Natural killer cell (primary cell): Measurements from ENCODE around the gene AMDHD2. TPM values are rescaled to one million over a fixed set of nuclear protein-coding genes. Genes with fewer than 3 reads are reported as not detected.

Experiments
- ATAC-seq, 3 donors: fragments of 150-1000 bp in 2 of 3; fragments of 200-7000 bp in 1 of 3; cut with Tn5 transposase; 1 replicate in 1 of 3; 2 replicates in 2 of 3; pipeline ENCODE4 v1.10.0; 2021; ENCODE audit warnings: mild to moderate bottlenecking in 2 of 3, moderate library complexity in 2 of 3
- DNase-seq, 2 donors: peaks; one replicate each; pipeline versions ENCODE4 v3.0.0 to v3.0.0-alpha.2; 2013 to 2021; ENCODE audit warnings: mixed read lengths in 1 of 2
- H3K27ac ChIP-seq: one replicate; pipeline ENCODE4 v1.5.1; 2013; ENCODE audit warnings: mild to moderate bottlenecking, low read length
- H3K27me3 ChIP-seq: one replicate; pipeline ENCODE4 v1.6.1; 2013; ENCODE audit warnings: low read length; ENCODE audit not compliant: control insufficient read depth, insufficient read depth
- H3K36me3 ChIP-seq: one replicate; pipeline ENCODE4 v1.6.1; 2013; ENCODE audit warnings: low read length; ENCODE audit not compliant: control insufficient read depth, insufficient read depth
- H3K4me1 ChIP-seq: one replicate; pipeline ENCODE4 v1.6.1; 2013; ENCODE audit warnings: low read length; ENCODE audit not compliant: control insufficient read depth, insufficient read depth
- H3K4me3 ChIP-seq: one replicate; pipeline ENCODE4 v1.5.1; 2013; ENCODE audit warnings: low read length
- H3K9me3 ChIP-seq: one replicate; pipeline ENCODE4 v1.6.1; 2013; ENCODE audit warnings: low read length; ENCODE audit not compliant: control insufficient read depth, insufficient read depth
- H3K27ac Mint-ChIP-seq, 2 donors: one replicate each; pipeline ENCODE4 v1.8.0; 2022; ENCODE audit warnings: mild to moderate bottlenecking in 2 of 2, mixed read lengths in 2 of 2, moderate library complexity in 1 of 2
- H3K27me3 Mint-ChIP-seq, 2 donors: one replicate each; pipeline ENCODE4 v1.8.0; 2022; ENCODE audit warnings: low read depth in 2 of 2, mixed read lengths in 2 of 2
- H3K36me3 Mint-ChIP-seq: one replicate; pipeline ENCODE4 v1.8.0; 2022; ENCODE audit warnings: mixed read lengths
- H3K4me1 Mint-ChIP-seq, 2 donors: one replicate each; pipeline ENCODE4 v1.8.0; 2022; ENCODE audit warnings: mixed read lengths in 2 of 2
- H3K4me3 Mint-ChIP-seq: one replicate; pipeline ENCODE4 v1.8.0; 2022; ENCODE audit warnings: mild to moderate bottlenecking, moderate library complexity, mixed read lengths
- H3K9me3 Mint-ChIP-seq, 2 donors: one replicate each; pipeline ENCODE4 v1.8.0; 2022; ENCODE audit warnings: mixed read lengths in 2 of 2
- WGBS: methylation state at CpG from one replicate; pipeline ENCODE4 v1.1.7; 2013; ENCODE audit warnings: missing lambda C conversion rate; ENCODE audit not compliant: insufficient coverage; 5-methylcytosine and 5-hydroxymethylcytosine counted together
- intact Hi-C: fragments of 100-400 bp; cut with micrococcal nuclease; formaldehyde crosslinking; loops from one replicate; pipeline ENCODE4 v1.14.2; 2022
- total RNA-seq, 4 donors: library from RNA; stranded (reverse); fragments of 120-200 nt in 1 of 4; gene quantifications; one replicate each; pipeline versions ENCODE4 v1.2.3 to v1.2.4, GENCODE V29; 2013 to 2022
- TF ChIP-seq, protein P1 (sequence below): fragments of 200-600 bp; IDR thresholded peaks from one replicate; pipeline ENCODE4 v1.8.0; 2022; ENCODE audit warnings: antibody characterized with exemption

Gene AMDHD2
- total RNA-seq, 3 donors from 2014 or later (not counting 1 experiment from before 2014, with no cell fraction given): 129 to 162 (median 144) TPM

- Mint-ChIP-seq H3K9me3 (no peaks in the 10 kb centered on the region), H3K4me1 (peaks cover 0 to 4% of the 10 kb centered on the region in 2 donors), H3K36me3 (no peaks in the 10 kb centered on the region), H3K27ac (no peak overlapping the region), H3K4me3 (no peak overlapping the region), H3K27me3 (no peaks in the 10 kb centered on the region)
- peaks cover 11% of the 10 kb centered on the region for H3K4me1 ChIP-seq
- intact Hi-C loops: no loop called here
- WGBS: 92% methylated on average over 15 of the region's 15 CpGs
- no peak overlapping the region for H3K27ac ChIP-seq
- no peaks in the 10 kb centered on the region for H3K9me3 ChIP-seq
- TF ChIP-seq, protein P1, sequence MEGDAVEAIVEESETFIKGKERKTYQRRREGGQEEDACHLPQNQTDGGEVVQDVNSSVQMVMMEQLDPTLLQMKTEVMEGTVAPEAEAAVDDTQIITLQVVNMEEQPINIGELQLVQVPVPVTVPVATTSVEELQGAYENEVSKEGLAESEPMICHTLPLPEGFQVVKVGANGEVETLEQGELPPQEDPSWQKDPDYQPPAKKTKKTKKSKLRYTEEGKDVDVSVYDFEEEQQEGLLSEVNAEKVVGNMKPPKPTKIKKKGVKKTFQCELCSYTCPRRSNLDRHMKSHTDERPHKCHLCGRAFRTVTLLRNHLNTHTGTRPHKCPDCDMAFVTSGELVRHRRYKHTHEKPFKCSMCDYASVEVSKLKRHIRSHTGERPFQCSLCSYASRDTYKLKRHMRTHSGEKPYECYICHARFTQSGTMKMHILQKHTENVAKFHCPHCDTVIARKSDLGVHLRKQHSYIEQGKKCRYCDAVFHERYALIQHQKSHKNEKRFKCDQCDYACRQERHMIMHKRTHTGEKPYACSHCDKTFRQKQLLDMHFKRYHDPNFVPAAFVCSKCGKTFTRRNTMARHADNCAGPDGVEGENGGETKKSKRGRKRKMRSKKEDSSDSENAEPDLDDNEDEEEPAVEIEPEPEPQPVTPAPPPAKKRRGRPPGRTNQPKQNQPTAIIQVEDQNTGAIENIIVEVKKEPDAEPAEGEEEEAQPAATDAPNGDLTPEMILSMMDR: no peak
- DNase-seq: no peak
- no peak overlapping the region for H3K4me3 ChIP-seq
- H3K27me3 ChIP-seq: no peaks in the 10 kb centered on the region
- H3K36me3 ChIP-seq: peaks cover 6% of the 10 kb centered on the region
- no peak for ATAC-seq
Observed at GRCh38 chr16:2498531-2499253, 21.5 kb upstream of the AMDHD2 start.

DNA sequence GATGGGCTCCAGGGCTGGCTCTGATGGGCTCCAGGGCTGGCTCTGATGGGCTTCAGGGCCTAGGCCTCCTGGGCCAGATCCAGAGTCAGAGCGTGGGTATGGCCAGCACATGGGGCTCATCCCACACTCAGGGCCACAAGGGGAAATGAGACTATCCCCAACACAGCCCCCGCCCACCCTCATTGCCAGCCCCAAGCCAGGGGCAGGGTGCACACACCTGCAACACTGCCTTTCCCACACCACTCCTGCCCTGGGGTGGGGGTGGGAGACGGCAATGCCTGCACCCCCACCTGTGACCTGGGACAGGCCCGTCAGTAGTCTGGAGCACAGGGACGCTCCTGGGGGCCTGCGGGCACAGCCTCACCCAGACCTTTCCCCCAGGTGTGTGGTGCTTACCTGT is 20.7 kb upstream of the AMDHD2 start:
- Histone ChIP-seq H3K27me3 (no peaks in the 10 kb centered on the region), H3K4me3 (no peak overlapping the region), H3K36me3 (peaks cover 6% of the 10 kb centered on the region), H3K4me1 (peaks cover 11% of the 10 kb centered on the region), H3K9me3 (no peaks in the 10 kb centered on the region), H3K27ac (no peak overlapping the region)
- H3K4me3 Mint-ChIP-seq: no peak overlapping the region
- intact Hi-C loops: no loop called here
- no peaks in the 10 kb centered on the region for H3K36me3 Mint-ChIP-seq
- no peak for DNase-seq
- ATAC-seq: no peak
- H3K27ac Mint-ChIP-seq: no peak overlapping the region
- 93% methylated on average over 6 of the region's 6 CpGs for WGBS
- TF ChIP-seq, protein P1: no peak
- H3K4me1 Mint-ChIP-seq: peaks cover 0 to 4% of the 10 kb centered on the region in 2 donors
- no peaks in the 10 kb centered on the region for H3K9me3 Mint-ChIP-seq
- no peaks in the 10 kb centered on the region for H3K27me3 Mint-ChIP-seq

DNA sequence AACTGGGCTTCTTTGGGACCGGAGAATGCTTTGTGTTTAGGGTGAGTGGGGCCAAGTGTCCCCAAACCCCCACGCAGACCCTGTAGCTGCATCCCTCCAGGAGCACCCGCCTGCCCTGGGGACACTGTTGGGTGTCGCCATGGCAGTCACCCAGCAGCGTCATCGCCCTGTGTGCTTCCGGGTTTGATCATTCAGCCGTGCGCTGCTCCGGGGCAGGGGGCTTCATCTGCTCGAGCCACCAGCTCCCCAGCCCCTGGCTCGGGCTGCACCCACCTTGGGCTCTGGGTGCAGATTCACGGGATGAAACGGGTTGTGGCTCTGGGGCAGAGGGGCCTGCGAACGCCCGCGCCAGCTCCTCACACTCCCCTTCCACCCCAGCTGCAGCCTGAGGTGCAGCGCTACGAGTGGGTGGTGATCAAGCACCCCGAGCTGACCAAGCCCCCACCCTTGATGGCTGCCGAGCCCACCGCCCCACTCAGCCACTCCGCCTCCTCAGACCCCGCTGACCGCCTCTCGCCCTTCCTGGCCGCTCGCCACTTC is 20.2 kb upstream of the AMDHD2 start:
- Mint-ChIP-seq H3K4me1 (peaks cover 0 to 4% of the 10 kb centered on the region in 2 donors), H3K27me3 (no peaks in the 10 kb centered on the region), H3K27ac (no peak overlapping the region), H3K36me3 (no peaks in the 10 kb centered on the region), H3K4me3 (no peak overlapping the region), H3K9me3 (no peaks in the 10 kb centered on the region)
- Histone ChIP-seq H3K4me3 (no peak overlapping the region), H3K9me3 (no peaks in the 10 kb centered on the region), H3K36me3 (peaks cover 6% of the 10 kb centered on the region), H3K27me3 (no peaks in the 10 kb centered on the region), H3K27ac (no peak overlapping the region), H3K4me1 (peaks cover 11% of the 10 kb centered on the region)
- no peak for DNase-seq
- ATAC-seq: no peak
- intact Hi-C loops: no loop called here
- TF ChIP-seq, protein P1: no peak
- 94% methylated on average over 29 of the region's 29 CpGs for WGBS
